Measurements from ENCODE around the gene EDC4. TPM values are rescaled to one million over a fixed set of nuclear protein-coding genes. Genes with fewer than 3 reads are reported as not detected.
"Not testable (repeated sequence)": the region's sequence is repeated elsewhere in the genome, so short reads cannot be mapped to it uniquely, and the experiment has no call there.

The EDC4 gene
- total RNA-seq, 2 donors from 2014 or later, result 21.2 to 39.5 TPM

DNA sequence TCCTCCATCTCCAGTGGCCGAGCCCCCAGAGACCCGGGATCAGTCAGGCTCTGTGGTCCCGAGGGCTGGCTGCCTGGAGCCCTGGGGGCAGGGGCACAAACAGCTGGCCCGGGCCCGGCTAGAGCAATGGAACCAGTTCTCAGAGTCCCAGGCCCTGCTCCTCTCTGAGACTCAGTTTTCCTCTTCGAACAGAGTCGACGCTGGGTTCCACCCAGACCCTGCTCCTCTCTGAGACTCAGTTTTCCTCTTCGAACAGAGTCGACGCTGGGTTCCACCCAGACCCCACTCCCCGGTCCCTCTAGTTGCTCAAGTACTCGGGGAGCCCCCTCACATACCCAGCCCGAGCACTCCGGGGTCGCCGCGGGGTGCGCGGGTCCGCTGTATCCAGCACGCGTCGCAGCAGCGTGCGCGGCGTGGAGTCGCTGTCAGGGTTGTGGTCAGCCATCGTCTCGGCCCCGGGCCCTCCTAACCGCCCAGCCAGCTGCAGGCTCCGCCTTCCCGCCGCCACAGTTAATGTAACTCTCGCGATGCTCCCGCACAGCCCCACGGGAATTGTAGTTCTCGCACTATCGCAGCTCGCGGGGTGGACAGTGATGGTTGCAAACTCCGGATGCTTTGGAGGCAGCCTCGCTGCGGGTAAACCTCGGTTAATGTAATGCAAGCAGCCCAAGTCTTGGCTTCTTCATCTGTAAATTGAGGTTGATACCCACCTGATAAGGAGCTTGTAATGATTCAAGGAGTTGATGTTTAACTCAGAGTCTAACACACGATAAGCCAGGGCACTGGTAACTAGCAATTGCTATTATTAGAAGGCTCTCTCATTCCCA is 39.2 kb upstream of the EDC4 start:
- Histone ChIP-seq H3K9me3 (no peaks in the 10 kb centered on the region), H3K4me1 (peaks cover 0 to 17% of the 10 kb centered on the region in 2 donors), H3K4me3 (peak overlapping the region; percentile 76 to 98), H3K27me3 (no peaks in the 10 kb centered on the region), H3K27ac (peak overlapping the region; percentile 69 to 70), H3K36me3 (peaks cover 27% of the 10 kb centered on the region)
- TF ChIP-seq, protein P1, sequence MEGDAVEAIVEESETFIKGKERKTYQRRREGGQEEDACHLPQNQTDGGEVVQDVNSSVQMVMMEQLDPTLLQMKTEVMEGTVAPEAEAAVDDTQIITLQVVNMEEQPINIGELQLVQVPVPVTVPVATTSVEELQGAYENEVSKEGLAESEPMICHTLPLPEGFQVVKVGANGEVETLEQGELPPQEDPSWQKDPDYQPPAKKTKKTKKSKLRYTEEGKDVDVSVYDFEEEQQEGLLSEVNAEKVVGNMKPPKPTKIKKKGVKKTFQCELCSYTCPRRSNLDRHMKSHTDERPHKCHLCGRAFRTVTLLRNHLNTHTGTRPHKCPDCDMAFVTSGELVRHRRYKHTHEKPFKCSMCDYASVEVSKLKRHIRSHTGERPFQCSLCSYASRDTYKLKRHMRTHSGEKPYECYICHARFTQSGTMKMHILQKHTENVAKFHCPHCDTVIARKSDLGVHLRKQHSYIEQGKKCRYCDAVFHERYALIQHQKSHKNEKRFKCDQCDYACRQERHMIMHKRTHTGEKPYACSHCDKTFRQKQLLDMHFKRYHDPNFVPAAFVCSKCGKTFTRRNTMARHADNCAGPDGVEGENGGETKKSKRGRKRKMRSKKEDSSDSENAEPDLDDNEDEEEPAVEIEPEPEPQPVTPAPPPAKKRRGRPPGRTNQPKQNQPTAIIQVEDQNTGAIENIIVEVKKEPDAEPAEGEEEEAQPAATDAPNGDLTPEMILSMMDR (IDR thresholded peaks at IDR 0.05), result no peak
- peak; percentile 96 for DNase-seq (ENCODE audit: low spot score)

DNA sequence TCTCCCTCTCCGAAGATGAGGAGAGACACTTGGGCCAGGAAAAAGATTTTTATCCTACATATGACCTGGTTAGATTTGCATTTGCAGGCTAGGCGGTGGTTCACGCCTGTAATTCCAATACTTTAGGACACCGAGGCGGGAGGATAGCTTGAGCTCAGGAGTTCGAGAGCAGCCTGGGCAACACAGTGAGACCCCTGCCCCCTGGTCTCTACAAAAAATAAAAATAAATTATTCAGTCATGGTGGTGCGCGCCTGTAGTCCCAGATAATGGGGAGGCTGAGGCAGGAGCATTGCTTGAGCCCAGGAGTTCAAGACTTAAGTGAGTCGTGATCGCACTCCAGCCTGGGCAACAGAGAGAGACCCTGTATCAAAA is 38.6 kb upstream of the EDC4 start:
- Histone ChIP-seq H3K27ac (peak overlapping the region; percentile 69 to 70), H3K9me3 (no peaks in the 10 kb centered on the region), H3K36me3 (peaks cover 21% of the 10 kb centered on the region), H3K4me3 (peak overlapping the region; percentile 76 to 98), H3K4me1 (peaks cover 0 to 17% of the 10 kb centered on the region in 2 donors), H3K27me3 (no peaks in the 10 kb centered on the region)
- TF ChIP-seq, protein P1 (IDR thresholded peaks at IDR 0.05), result no peak
- no peak for DNase-seq (ENCODE audit: low spot score)

DNA sequence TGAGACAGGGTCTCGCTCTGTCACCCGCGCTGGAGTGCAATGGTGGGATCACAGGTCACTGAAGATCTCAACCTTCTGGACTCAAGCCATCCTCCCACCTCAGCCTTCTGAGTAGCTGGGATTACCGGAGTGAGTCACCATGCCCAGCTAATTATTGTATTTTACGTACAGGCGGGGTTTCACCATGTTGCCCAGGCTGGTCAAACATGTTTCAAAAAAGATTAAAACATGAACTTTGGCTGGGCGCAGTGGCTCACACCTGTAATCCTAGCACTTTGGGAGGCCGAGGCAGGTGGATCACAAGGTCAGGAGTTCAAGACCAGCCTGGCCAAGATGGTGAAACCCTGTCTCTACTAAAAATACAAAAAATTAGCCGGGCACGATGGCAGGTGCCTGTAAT is 35.7 kb upstream of the EDC4 start:
- not testable (repeated sequence) for DNase-seq (ENCODE audit: low spot score); H3K9me3 ChIP-seq; H3K27me3 ChIP-seq; H3K4me3 ChIP-seq; H3K36me3 ChIP-seq; H3K27ac ChIP-seq
- peaks cover 0 to 21% of the 10 kb centered on the region in 2 donors for H3K4me1 ChIP-seq

DNA sequence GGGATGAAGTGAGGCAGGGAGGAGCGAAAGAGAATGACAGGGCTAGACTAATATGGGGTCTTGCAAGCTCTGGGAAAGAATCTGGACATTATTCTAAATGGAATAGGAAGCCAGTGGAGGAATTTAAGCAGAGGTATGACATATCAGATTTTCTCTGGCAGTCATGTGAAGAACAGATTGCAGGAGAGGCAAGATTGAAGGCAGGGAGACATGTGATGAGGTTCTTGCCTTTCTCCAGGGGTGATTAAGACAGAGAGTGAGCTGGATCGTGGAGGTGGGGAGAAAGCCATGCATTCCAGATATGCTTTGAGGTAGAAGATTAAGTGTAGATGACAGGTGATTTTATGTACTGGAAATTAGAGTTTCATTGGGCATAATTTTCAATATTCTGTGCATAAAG is 35.0 kb upstream of the EDC4 start:
- DNase-seq (ENCODE audit: low spot score), result no peak
- TF ChIP-seq, protein P1 (IDR thresholded peaks at IDR 0.05), result no peak
- peaks cover 0 to 21% of the 10 kb centered on the region in 2 donors for H3K4me1 ChIP-seq
- H3K27ac ChIP-seq, result no peak overlapping the region
- no peaks in the 10 kb centered on the region for H3K9me3 ChIP-seq
- H3K4me3 ChIP-seq, result no peak overlapping the region
- H3K27me3 ChIP-seq, result no peaks in the 10 kb centered on the region
- H3K36me3 ChIP-seq, result no peaks in the 10 kb centered on the region

DNA sequence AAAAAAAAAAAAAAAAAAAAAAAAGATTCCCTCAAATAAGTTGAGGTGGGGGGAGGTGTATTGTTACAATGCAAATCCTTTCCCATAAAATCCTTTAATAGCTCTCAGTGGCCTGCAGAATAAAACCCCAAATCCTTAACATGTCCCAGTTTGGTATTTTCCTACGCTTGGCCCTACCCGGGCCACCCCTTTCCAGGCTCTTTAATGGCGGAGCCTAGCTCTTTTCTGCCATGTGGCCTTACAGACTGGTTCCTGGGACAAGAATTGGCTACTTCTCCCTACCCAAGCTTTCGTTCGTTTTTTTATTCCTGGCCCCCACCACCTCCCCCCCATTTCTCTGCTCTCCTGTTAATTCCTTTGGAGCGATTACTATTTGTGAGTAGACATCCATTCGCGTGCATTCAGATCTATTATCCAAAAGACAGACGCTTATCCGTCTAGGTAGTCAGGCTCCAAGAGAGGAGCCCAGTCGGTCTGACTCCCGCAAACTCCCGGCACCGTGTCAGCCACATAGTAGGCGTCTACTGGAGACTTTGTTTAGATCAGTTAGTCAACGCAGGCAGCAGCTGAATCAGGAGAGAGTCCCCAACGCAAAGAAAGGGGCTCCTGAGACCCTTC is 31.5 kb upstream of the EDC4 start:
- no peaks in the 10 kb centered on the region for H3K36me3 ChIP-seq
- H3K4me3 ChIP-seq, result peak overlapping the region; percentile 77 to 99
- H3K27ac ChIP-seq, result peak overlapping the region; percentile 99 to 100
- no peaks in the 10 kb centered on the region for H3K9me3 ChIP-seq
- H3K27me3 ChIP-seq, result no peaks in the 10 kb centered on the region
- DNase-seq (ENCODE audit: low spot score), result no peak
- peaks cover 0 to 43% of the 10 kb centered on the region in 2 donors for H3K4me1 ChIP-seq
- TF ChIP-seq, protein P1 (IDR thresholded peaks at IDR 0.05), result no peak

DNA sequence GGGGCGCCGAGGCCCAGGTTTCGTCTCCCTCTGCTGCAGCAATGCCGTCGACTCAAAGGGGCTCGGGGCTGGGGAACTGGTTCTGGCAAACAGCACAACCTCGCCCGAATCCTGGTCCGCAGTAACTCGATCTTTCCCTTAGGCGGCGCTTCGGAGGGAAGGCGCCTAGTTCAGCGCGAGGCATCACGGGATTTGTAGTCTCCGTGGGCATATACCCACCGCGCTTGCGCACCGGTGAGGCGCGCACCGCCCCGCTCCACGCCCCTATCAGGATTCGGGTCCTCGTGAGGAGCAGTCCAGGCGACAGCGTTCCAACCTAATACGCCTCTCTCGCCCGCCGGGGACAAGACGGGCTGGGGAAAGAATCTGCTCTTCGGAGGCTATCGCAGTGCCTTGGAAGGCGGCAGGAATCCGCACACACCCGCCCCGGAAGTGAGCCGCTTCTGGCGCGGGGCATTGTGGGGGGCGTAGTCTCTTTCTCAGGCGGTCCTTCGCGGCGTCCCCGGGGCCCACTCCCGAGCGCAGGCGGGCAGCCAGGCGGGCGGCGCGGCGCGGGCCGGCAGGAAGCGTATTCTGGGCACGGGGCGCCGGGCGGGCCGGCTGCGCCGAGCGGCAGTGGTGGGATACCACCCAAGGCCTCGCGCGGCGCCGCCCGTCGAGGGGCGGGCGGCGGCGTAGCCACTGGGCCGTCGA is 30.9 kb upstream of the EDC4 start, which contains the start of gene THAP11:
Gene THAP11 (plus strand): TSS at position 505 of the 693 bp plus-strand sequence. CDS start 235 bp downstream, outside the sequence.
- TF ChIP-seq, protein P1 (IDR thresholded peaks at IDR 0.05), result peak; percentile 80 to 94
- Histone ChIP-seq H3K27ac (peak within 1 kb of the TSS; percentile 99 to 100), H3K4me3 (peak within 1 kb of the TSS; percentile 77 to 99), H3K4me1 (peaks cover 0 to 43% of the 10 kb centered on the region in 2 donors), H3K36me3 (no peaks in the 10 kb centered on the region), H3K9me3 (no peaks in the 10 kb centered on the region), H3K27me3 (no peaks in the 10 kb centered on the region)
- peak; percentile 97 for DNase-seq (ENCODE audit: low spot score)

Data from right atrium auricular region (tissue), 2 donors.